ENCODE data around the gene FALEC.

FALEC gene

DNA sequence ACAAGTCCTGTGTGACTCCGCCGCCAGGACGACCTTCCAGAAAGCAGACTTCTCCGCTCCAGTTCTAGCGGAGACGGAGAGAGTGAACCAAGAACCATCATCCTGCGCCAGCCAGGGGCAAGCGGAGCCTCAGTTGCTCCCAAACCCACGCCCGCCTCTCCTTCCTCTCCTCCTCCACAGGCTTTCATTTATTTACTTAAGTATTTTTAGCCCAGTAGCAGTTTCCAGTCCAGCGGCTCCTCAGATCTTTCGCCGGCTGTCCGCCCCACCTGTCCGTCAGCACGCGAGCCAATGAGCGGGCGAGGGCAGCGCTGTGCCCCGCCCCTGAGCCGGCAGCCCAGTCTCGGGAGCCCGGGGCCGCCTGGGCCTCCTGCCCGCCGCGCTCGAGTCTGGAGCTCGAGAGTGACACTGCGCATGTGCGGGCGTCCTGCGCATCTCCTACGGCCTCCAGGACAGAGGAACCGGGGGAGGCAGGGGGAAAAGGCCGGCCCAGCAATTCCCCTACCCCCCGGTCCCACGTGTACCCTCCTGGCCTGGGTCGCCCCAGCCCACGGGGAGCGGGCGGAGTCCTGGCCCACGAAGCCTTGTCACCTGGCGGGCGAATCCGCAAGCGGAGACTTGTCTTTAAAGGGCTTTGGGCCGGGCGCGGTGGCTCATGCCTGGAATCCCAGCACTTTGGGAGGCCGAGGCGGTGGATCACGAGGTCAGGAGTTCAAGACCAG lies at the start of gene FALEC:
TSS of gene FALEC (plus strand) at position 425 of the 722 bp plus-strand sequence.
- DNase-seq, result peak; percentile 97

DNA sequence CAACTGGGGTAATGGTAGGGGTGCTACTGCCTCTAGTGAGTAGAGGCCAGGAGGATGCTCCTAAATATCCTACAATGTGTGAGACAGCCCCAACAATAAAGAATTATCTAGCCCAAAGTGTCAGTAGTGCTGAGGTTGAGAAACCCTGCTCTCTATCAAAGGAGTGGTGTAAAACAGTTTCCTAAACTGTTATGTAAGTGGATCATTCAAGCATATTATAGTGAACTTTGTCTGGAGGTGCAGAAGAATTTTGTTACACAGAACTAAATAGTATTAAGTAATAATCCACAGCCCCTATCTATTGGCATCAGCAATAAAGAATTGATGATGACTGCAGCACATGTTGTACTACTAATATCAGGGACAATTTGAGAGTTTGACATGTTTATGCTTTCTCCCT lies 48.6 kb upstream of the FALEC start:
- DNase-seq, result no peak

DNA sequence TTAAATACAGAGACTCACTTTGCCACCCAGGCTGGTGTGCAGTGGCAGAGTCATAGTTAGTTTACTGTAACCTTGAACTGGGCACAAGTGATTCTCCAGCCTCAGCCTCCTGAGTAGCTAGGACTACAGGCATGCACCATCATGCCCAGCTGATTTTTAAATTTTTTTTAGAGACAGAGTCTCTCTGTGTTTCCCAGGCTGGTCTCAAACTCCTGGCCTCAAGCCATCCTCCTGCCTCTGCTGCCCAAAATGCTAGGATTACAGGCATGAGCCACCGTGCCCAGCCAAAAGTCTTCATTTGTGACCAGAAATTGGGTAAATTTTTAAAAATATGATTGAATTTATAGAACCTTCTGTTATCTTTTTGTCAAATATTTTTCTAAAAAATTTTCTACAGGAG lies 46.3 kb upstream of the FALEC start:
- no peak for DNase-seq

DNA sequence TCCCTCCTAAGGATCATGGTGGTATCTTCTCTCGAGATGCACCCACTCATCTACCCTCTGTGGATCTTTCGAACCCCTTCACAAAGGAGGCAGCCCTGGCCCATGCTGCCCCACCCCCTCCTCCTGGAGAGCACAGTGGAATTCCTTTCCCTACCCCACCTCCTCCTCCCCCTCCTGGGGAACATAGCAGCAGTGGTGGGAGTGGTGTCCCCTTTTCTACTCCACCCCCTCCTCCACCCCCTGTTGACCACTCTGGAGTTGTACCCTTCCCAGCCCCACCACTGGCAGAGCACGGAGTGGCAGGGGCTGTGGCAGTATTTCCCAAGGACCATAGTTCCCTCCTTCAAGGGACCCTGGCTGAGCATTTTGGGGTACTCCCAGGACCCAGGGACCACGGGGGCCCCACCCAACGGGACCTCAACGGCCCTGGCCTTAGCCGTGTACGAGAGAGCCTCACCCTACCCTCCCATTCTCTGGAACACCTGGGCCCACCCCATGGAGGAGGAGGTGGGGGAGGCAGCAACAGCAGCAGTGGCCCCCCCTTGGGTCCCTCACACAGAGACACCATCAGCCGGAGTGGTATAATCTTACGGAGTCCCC lies 42.9 kb upstream of the FALEC start:
- DNase-seq, result no peak

DNA sequence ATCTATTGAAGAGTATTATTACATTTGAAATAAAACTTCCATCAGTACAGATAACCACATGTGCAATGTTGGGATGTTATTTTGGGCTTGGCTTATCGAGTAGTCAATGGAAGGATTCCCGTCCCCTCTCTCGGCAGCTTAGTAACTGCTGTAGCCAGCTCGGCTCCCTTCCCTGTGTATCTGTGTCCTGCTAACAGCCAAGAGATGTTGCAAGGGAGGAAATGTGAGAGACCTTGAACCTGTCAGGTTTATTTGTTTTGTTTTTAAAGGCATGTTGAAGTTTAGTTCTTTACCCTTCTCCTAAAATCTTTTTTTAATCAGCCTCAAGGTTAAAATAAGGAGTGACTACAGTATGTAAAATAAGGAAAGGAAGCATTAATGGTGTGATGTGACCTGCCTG lies 41.9 kb upstream of the FALEC start:
- no peak for DNase-seq

DNA sequence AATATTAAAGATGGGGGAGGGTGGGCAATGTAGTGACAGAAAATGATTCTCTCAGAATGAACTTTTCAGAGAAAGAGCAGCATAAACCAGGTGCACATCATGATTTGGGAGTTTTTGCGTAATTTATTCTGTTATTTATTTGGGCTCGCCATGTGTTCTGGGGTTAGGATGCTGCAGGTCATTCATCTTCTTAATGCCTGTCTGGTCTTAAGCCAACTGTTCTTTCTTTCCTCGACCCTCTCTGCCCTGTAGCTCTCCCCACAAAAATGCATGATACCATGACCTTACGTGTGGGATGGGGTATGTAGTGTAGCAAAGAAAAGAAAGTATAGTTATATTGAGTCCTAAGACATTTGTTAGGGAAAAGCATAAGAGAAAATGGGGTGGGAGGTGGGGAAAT lies 40.7 kb upstream of the FALEC start:
- DNase-seq, result no peak

DNA sequence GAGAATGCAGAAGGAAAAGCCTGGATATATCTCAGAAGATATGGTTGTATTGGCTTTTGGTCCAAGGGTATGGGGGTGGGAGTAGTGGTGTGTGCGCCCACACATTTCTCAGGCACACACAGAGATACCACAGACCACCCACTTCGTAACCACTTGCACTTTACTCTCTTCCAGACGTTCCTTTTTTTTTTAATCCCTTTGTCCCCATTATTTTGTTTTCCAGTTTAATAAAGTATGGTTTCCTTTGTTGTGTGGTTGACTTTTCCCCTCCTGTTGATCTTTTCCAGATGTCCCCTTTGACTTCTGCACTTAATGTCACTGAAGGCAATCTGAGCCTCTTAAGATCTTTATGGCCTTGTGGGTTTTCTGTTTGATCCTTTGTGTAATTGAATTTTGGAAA lies 38.8 kb upstream of the FALEC start:
- no peak for DNase-seq

DNA sequence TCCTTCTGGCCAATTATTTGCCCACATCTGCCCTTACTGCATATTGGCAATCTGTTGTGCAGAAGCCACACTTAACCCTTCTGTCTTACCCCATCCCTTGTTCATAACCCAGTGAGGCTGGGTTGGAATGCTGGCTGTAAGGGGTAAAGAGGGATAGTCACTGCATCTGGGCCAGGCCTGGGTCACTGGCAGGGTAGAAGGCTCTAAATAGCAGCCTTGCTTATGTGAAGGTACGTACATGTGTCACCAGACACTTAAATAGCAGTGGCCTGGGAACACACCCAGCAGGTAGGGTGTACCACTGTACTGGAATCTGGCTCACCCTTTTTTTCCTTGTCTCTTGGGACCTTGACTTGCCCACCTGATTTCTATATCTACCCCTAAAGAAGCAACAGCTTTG lies 38.2 kb upstream of the FALEC start:
- no peak for DNase-seq

DNA sequence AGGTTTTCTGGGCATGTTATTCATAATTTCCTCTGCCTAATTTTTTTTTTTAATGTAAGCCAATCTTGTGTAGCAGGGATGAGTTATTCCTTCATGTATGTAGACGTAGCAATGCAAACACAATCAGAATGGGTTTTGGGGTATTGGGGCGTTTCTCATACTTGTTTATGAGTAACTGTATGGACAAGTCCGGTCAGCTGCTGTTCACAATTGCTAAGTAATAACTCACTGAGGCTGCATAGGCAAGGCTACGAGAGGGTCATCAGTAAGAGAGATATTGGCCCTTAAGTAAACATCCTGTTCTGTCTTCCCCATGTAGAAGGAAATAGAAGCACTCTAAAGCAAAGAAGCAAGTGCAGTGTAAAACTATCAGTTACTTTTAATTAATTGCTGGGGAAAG lies 37.8 kb upstream of the FALEC start:
- DNase-seq, result no peak

DNA sequence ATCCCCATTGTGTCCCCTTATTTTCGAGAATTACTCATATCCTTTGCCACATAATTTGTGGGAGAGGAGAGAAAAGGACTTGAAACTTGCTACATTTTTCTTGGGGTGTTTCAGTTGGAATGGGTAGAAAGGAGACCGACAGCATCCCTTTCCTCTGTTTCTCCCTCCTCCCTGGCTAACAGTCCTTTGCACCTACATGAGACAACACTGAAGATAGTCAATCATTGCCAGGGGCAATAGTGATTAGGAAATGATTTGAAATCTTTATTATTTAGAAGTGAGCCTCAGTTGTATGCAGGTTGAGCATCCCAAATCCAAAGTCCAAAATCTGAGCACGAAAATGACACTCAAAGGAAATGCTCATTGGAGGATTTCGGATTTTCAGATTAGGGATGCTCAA lies 36.2 kb upstream of the FALEC start:
- no peak for DNase-seq

DNA sequence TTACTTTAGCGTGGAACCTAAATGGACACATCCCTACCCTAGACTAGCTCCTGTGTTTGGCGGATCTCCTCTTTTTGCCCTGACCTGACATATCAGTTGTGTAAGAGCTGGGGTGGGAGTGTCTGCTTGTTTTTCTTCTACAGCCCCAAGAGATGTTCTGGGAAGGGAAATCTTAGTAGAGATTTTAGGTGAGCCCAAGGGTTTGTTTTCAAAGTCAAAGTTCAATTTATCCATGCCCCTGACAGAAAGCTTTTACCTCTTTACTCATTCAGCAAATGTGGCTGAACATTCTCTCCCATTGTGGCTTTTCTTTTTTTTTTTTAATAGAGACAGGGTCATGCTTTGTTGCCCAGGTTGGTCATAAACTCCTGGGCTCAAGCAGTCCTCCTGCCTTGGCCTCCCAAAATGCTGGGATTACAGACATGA lies 35.6 kb upstream of the FALEC start:
- DNase-seq, result no peak

DNA sequence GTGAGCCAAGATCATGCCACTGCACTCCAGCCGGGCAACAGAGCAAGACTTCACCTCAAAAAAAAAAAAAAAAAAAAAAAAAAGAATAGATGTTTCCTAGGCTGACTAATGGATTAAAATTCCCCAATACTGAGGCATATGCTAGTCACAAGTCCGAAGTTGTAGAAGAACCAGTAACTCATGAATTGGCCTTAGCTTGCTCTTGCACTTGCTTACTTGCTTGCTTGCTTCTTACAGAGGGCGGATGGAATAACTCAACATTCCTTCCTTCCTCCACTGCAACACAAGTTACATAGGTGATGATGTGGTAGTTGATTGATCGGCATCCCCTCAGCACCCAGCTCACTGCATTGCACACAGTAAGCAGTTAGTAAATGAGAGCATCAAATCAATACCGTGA lies 31.1 kb upstream of the FALEC start:
- DNase-seq, result no peak

DNA sequence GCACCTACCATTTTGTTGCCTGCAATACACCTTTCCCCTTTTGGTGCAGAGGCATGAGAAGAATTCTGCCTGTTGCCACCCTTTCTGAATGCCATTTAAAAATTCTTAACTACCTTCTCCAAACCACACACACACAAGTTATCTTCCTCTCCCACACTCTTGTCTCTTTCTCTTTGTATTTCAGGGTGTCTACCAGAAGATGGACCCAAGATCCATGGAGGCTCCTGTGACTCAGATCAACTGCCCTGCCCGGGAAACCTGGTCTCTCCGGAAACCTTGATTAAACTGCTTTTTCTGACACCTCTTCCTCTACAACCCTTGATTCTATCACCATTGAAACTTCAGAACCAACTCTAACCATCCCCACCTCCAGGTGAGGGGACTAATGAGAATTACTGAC lies 30.7 kb upstream of the FALEC start:
- DNase-seq, result no peak

DNA sequence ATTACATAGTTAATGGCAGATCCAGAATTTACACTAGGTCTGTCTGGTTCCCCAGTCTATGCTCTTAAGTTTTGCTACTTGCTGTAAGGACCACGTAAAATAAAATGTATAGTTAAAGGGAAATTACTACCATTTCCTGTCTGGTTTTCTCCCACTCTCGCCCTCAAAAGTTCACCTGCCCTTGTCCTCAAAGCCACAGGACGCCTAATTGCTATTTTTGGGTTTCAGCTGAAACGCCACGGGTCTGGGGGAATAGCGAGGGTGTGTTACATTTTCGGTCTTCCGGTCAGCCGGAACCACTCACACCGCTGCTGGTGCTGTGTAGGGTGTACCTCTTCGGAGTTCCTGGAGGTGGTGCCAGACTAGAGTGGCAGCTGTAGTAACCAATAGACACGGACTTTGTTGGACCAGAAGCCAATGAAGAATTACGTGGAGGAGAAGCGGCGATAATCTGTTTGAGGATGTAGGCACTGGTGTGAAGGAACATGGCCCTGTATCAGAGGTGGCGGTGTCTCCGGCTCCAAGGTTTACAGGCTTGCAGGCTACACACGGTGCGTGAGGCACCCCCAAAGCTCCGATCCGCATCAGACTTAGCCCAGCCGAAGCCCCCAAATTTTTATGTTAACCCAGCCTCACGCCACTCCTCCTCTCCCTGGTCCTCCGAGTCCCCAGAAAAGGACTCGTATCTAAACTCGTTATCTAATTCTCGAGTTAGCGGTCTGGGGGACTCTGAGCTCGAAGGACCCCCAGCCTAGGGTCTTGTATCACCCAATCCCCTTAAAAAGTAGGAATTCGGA lies 28.4 kb upstream of the FALEC start, which contains the start of gene TARS2:
TSS of gene TARS2 (plus strand) at position 454 of the 797 bp plus-strand sequence. CDS start at position 486, 32 bp downstream.
- DNase-seq, result peak; percentile 99

DNA sequence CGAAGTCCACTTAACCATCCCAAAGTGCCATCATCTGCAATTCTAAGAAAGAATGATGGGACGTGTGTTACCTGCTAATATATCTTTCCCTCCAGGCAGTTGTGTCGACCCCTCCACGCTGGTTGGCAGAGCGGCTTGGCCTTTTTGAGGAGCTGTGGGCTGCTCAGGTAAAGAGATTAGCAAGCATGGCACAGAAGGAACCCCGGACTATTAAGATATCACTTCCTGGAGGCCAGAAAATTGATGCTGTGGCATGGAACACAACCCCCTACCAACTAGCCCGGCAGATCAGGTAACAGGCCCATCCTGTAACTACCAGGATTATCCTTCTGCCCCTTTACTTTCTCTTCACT lies 27.8 kb upstream of the FALEC start:
- DNase-seq, result no peak

DNA sequence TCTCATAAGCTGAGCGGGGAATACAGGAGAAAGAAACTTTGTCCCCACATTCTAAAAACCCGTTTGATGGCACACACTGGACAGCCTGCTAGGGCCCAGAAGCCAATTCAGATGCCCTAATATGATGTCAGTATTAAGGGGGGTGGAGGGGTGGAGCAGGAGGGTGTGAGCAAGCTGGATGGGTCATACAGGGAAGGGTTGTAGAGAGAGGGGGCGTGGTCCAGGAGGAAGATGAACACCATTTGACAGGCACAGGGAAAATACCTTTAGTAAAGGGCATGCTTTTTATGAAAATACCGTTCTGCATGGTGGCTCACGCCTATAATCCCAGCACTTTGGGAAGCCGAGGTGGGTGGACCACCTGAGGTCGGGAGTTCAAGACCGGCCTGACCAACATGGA lies 22.4 kb upstream of the FALEC start:
- no peak for DNase-seq

DNA sequence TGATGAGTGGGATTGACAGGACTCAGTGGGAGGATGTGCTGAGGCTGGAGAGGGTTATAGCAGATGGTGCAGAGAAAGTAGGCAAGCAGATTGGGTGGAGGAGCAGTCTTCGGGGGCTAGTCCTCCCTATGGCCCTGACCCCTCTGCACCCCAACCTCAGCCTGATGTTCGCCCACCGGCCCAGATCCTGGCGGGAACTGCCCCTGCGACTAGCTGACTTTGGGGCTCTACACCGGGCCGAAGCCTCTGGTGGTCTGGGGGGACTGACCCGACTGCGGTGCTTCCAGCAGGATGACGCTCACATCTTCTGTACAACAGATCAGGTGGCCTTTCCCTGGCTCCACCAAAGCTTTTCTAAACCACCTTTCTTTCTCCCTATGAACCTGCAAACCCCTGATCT lies 17.2 kb upstream of the FALEC start:
- DNase-seq, result no peak

DNA sequence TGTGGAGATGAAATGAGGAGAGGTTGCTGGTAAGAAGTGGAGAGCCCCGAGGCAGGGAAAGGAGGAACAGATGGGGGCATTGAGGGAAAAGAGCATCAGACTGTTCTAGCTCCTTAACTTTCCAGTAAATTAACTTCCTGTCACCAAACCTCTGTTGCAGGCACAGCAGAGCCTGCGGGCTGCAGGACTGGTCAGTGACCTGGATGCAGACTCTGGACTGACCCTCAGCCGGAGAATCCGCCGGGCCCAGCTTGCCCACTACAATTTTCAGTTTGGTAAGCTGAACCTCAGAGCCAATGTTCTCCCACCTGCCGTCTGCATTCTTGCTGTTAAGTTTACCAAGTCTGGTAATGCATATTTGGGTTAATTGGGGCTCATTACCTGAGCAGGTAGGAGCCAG lies 10.1 kb upstream of the FALEC start:
- no peak for DNase-seq

DNA sequence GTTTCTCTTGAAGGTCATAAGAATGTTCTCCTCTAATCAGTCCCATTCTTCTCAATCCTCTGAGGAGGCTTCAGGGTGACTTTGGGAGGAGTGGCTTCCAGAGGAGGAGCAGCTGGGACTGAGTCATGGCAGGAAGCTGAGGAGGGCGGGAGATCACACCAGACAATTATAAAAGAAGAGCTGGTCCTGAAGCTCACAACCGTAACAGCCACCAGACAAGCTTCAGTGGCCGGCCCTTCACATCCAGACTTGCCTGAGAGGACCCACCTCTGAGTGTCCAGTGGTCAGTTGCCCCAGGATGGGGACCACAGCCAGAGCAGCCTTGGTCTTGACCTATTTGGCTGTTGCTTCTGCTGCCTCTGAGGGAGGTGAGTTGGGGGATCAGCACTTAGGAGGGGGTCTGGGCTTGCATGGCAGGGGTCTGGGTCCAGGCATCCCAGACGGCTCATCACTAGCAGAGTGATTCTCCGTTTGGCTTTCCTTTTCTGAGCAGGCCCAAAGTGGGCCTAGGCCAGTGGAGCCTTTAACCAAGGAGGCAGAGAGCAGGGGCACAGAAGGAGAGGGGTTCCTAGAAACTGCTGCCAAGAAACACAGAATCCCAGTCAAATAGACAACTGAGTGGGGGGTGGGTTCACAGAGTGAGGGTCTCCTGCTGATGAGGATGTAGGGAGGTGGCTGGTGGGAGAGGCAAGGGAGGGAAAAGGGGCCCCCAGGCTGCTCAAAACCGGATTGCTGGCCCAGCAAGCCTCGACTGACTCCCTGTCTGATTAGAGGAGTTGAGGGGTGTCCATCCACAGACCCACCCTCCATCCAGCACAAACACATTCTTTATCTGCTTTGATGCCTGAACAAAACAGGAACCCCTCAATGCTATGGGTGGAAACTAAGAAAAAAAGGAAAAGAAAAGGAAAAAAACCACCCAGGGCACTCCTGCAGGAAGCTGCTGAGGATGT lies 7.4 kb upstream of the FALEC start, which contains the start of gene ECM1:
TSS of gene ECM1 (plus strand) at position 198 of the 953 bp plus-strand sequence. CDS start at position 299, 101 bp downstream.
- DNase-seq, result no peak

DNA sequence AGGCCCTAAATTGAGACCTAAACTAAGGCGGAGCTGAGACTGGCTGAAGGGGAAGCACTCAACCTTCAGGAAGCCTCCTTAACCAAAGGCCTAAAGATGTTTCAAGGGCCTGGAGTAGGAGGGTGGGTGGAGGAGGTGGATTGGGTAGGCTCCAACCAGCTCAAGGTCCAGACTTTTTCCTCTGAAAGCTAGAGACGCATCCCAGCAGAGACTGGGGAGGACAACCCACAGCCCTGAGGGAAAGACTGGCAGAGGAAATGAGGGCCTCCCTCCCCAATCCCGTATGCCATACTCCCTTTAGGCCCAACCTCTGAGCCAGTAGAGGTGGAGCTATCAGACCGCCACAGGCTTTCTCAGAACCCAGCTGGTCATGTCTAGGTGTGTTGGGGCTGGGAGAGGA lies 6.6 kb upstream of the FALEC start:
- no peak for DNase-seq

DNA sequence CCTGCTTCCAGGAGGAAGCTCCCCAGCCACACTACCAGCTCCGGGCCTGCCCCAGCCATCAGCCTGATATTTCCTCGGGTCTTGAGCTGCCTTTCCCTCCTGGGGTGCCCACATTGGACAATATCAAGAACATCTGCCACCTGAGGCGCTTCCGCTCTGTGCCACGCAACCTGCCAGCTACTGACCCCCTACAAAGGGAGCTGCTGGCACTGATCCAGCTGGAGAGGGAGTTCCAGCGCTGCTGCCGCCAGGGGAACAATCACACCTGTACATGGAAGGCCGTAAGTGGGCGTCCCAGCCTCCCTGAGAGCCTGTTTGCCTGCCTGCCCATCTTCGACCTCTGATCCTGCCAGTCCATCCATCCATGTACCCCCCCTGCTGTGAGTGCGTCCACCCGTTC lies 4.0 kb upstream of the FALEC start:
- peak; percentile 79 for DNase-seq

DNA sequence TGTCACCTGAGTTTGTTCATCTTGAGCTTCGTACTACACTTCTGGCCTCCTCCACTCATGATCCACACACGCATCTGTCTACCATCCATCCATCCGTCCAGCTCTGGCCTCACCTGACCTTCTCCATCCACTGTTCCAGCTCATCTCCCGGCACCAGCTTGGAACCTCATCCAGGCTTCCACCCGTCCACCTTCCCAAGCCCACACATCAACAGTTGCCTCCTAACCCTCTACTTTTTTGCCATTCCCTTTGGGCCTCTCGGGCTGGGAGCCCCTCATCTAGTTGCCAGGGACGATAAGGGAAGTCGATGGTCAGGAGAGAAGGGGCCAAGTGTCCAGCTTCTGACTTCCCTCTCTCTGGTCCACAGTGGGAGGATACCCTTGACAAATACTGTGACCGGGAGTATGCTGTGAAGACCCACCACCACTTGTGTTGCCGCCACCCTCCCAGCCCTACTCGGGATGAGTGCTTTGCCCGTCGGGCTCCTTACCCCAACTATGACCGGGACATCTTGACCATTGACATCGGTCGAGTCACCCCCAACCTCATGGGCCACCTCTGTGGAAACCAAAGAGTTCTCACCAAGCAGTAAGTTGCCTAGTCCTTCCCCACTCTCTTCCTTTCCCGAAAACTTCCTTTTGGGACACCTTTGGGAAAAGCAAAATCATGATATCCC lies 3.4 kb upstream of the FALEC start:
- no peak for DNase-seq

All from NCI-H1092 (cell line).